HCT116 (cell line): Measurements from ENCODE around the gene ABCA1. TPM values are rescaled to one million over a fixed set of nuclear protein-coding genes. Genes with fewer than 3 reads are reported as not detected.

Source experiments
- ATAC-seq: fragments of 200-7000 bp; cut with Tn5 transposase; 2 replicates; pipeline ENCODE4 v1.9.1; 2020; ENCODE audit warnings: mild to moderate bottlenecking, moderate library complexity
- BruUV-seq: library from RNA; stranded (reverse); fragments of 400-500 nt; replicated peaks from 2 replicates; lab custom pipeline; 2021; lab: Mats Ljungman, UMichigan
- CTCF ChIA-PET: fragments of 300-600 bp; sonication (Branson Sonifier 250); formaldehyde crosslinking; loops from one replicate; lab custom pipeline; 2021; ENCODE audit warnings: antibody characterized with exemption; lab: Charles Lee
- POLR2A ChIA-PET: fragments of 300-600, 350-600 bp; sonication (Branson Sonifier 250); formaldehyde crosslinking; loops from one replicate; lab custom pipeline; 2021; ENCODE audit warnings: antibody characterized with exemption; lab: Charles Lee
- RAD21 ChIA-PET, 2 experiments: fragments of 300-600 bp; sonication (Branson Sonifier 250); formaldehyde crosslinking; loops; one replicate each; lab custom pipeline; 2023; ENCODE audit warnings: low total read pairs in 2 of 2; ENCODE audit not compliant: uncharacterized antibody in 2 of 2, unreplicated experiment in 2 of 2, low non-redundant PET in 1 of 2; lab: Charles Lee
- DNase-seq: peaks from one replicate; pipeline ENCODE4 v3.0.0-alpha.2; 2010; ENCODE audit warnings: low read depth, low spot score
- H2AFZ ChIP-seq: fragments of 200-600 bp; shearing (Covaris generic), sonication (generic); 2 replicates; pipeline ENCODE4 v1.6.1; 2017; ENCODE audit warnings: low read depth, mixed run types, mixed read lengths, antibody characterized with exemption, low read length; ENCODE audit not compliant: poor library complexity, severe bottlenecking
- H3K27ac ChIP-seq: 2 replicates; pipeline ENCODE4 v1.5.1; 2012; ENCODE audit warnings: low read depth, low read length
- H3K27me3 ChIP-seq: fragments of 200-600 bp; sonication (generic); 2 replicates; pipeline ENCODE4 v1.6.1; 2016; ENCODE audit warnings: mixed run types, low read length, mixed read lengths; ENCODE audit not compliant: insufficient read depth
- H3K36me3 ChIP-seq, 2 experiments: fragments of 200-500 bp in 1 of 2; fragments of 200-600 bp in 1 of 2; sonication (Bioruptor generic) in 1 of 2; sonication (generic) in 1 of 2; 2 replicates each; pipeline versions ENCODE4 v1.5.1 to v1.6.1; 2014 to 2016; ENCODE audit warnings: low read length in 2 of 2, inconsistent platforms in 1 of 2, mixed read lengths in 1 of 2, mixed run types in 1 of 2; ENCODE audit not compliant: insufficient read depth in 2 of 2, control insufficient read depth in 1 of 2
- H3K4me1 ChIP-seq, 2 experiments: fragments of 200-600 bp in 1 of 2; sonication (generic) in 1 of 2; 2 replicates each; pipeline versions ENCODE4 v1.5.1 to v1.6.1; 2012 to 2017; ENCODE audit warnings: low read length in 2 of 2, inconsistent platforms in 1 of 2, mild to moderate bottlenecking in 1 of 2, mixed read lengths in 1 of 2, mixed run types in 1 of 2, moderate library complexity in 1 of 2; ENCODE audit not compliant: insufficient read depth in 2 of 2, control insufficient read depth in 1 of 2
- H3K4me2 ChIP-seq: fragments of 200-600 bp; sonication (generic); 2 replicates; pipeline ENCODE4 v1.6.1; 2017; ENCODE audit warnings: mixed run types, low read length, mixed read lengths
- H3K4me3 ChIP-seq, 2 experiments: fragments of 200-600 bp in 1 of 2; sonication (generic) in 1 of 2; replicated peaks in 1 of 2; 2 replicates each; pipeline ENCODE4 v1.5.1; 2011 to 2016; ENCODE audit warnings: low read length in 2 of 2, control low read depth in 1 of 2, low read depth in 1 of 2, mild to moderate bottlenecking in 1 of 2, mixed read lengths in 1 of 2, mixed run types in 1 of 2
- H3K79me2 ChIP-seq: fragments of 200-600 bp; sonication (generic); 2 replicates; pipeline ENCODE4 v1.6.1; 2017; ENCODE audit warnings: mild to moderate bottlenecking, mixed run types, low read length, moderate library complexity, mixed read lengths; ENCODE audit not compliant: insufficient read depth
- H3K9ac ChIP-seq: fragments of 200-600 bp; sonication (generic); 2 replicates; pipeline ENCODE4 v1.6.1; 2016; ENCODE audit warnings: low read length, mixed read lengths
- H3K9me2 ChIP-seq: fragments of 200-600 bp; sonication (generic), shearing (Covaris generic); 2 replicates; pipeline ENCODE4 v1.6.1; 2017; ENCODE audit warnings: mixed run types, mild to moderate bottlenecking, moderate library complexity; ENCODE audit not compliant: insufficient read depth
- H3K9me3 ChIP-seq, 2 experiments: fragments of 200-500 bp in 1 of 2; fragments of 200-600 bp in 1 of 2; sonication (Bioruptor generic) in 1 of 2; sonication (generic) in 1 of 2; 2 replicates each; pipeline ENCODE4 v1.6.1; 2014 to 2017; ENCODE audit warnings: low read length in 2 of 2, mixed read lengths in 2 of 2, inconsistent platforms in 1 of 2, low read depth in 1 of 2, mild to moderate bottlenecking in 1 of 2, mixed run types in 1 of 2, moderate library complexity in 1 of 2; ENCODE audit not compliant: control insufficient read depth in 1 of 2, insufficient read depth in 1 of 2
- H4K20me1 ChIP-seq: fragments of 200-600 bp; sonication (generic), shearing (Covaris generic); 2 replicates; pipeline ENCODE4 v1.6.1; 2017; ENCODE audit warnings: mixed run types, mild to moderate bottlenecking, moderate library complexity; ENCODE audit not compliant: insufficient read depth
- CBX3 ChIP-seq: IDR thresholded peaks from 2 replicates; pipeline ENCODE4 v1.6.1; 2012; ENCODE audit warnings: low read depth
- CEBPB ChIP-seq: IDR thresholded peaks from 2 replicates; pipeline ENCODE4 v1.6.1; 2012; ENCODE audit warnings: low read depth
- EGR1 ChIP-seq: IDR thresholded peaks from 2 replicates; pipeline ENCODE4 v1.6.1; 2012; ENCODE audit warnings: low read depth
- EZH2 ChIP-seq: fragments of 200-600 bp; sonication (generic); IDR thresholded peaks from 2 replicates; pipeline ENCODE4 v1.6.1; 2017; ENCODE audit warnings: antibody characterized with exemption, mixed run types
- EZH2phosphoT487 ChIP-seq: fragments of 200-600 bp; IDR thresholded peaks from 2 replicates; pipeline ENCODE4 v1.6.1; 2018; ENCODE audit warnings: antibody characterized with exemption, borderline replicate concordance
- FOSL1 ChIP-seq: IDR thresholded peaks from 2 replicates; pipeline ENCODE4 v1.6.1; 2012; ENCODE audit warnings: low read depth
- POLR2A ChIP-seq: IDR thresholded peaks from 2 replicates; pipeline ENCODE4 v1.7.0; 2011; ENCODE audit warnings: borderline replicate concordance; ENCODE audit not compliant: insufficient read depth, insufficient read length; ENCODE audit errors: extremely low read depth
- SIN3A ChIP-seq: IDR thresholded peaks from 2 replicates; pipeline ENCODE4 v1.6.1; 2012; ENCODE audit warnings: low read depth
- SP1 ChIP-seq: IDR thresholded peaks from 2 replicates; pipeline ENCODE4 v1.6.1; 2012; ENCODE audit warnings: low read depth
- SRF ChIP-seq: IDR thresholded peaks from 2 replicates; pipeline ENCODE4 v1.6.1; 2012; ENCODE audit warnings: low read depth
- TCF7L2 ChIP-seq: IDR thresholded peaks from 2 replicates; pipeline ENCODE4 v1.7.0; 2011; ENCODE audit warnings: borderline replicate concordance, inconsistent platforms; ENCODE audit not compliant: insufficient read depth, insufficient read length; ENCODE audit errors: extremely low read depth
- YY1 ChIP-seq: IDR thresholded peaks from 2 replicates; pipeline ENCODE4 v1.6.1; 2011; ENCODE audit warnings: low read length, low read depth, moderate library complexity, mild to moderate bottlenecking; ENCODE audit not compliant: insufficient replicate concordance; ENCODE audit errors: extremely low read depth
- ZFX ChIP-seq: fragments of 450-650 bp; IDR thresholded peaks from 2 replicates; pipeline ENCODE4 v1.6.1; 2017
- ZNF274 ChIP-seq: fragments of 200-500 bp; sonication (Bioruptor generic); IDR thresholded peaks from 2 replicates; pipeline ENCODE4 v1.6.1; 2014; ENCODE audit warnings: mild to moderate bottlenecking, low read depth, low read length, inconsistent platforms
- intact Hi-C: fragments of 100-400 bp; cut with micrococcal nuclease; formaldehyde crosslinking; loops from 2 replicates; pipeline ENCODE4 v1.10.0; 2022
- total RNA-seq: library from RNA; stranded (reverse); gene quantifications from one replicate; pipeline ENCODE4 v1.2.1, GENCODE V29; 2021; ENCODE audit not compliant: unreplicated experiment
- TF ChIP-seq, protein P1 (sequence below): IDR thresholded peaks from 2 replicates; pipeline ENCODE4 v1.6.1; 2012
- TF ChIP-seq, protein P2 (sequence below): IDR thresholded peaks from 2 replicates; pipeline ENCODE4 v1.6.1; 2012; ENCODE audit warnings: low read depth
- TF ChIP-seq, protein P3 (sequence below): IDR thresholded peaks from 2 replicates; pipeline ENCODE4 v1.6.1; 2011; ENCODE audit warnings: mild to moderate bottlenecking, low read length, moderate library complexity; ENCODE audit not compliant: insufficient replicate concordance; ENCODE audit errors: extremely low read depth
- TF ChIP-seq, protein P4 (sequence below): IDR thresholded peaks from 2 replicates; pipeline ENCODE4 v1.6.1; 2012

Gene ABCA1
- total RNA-seq, 1 experiment from 2014 or later: 0.89 TPM

DNA sequence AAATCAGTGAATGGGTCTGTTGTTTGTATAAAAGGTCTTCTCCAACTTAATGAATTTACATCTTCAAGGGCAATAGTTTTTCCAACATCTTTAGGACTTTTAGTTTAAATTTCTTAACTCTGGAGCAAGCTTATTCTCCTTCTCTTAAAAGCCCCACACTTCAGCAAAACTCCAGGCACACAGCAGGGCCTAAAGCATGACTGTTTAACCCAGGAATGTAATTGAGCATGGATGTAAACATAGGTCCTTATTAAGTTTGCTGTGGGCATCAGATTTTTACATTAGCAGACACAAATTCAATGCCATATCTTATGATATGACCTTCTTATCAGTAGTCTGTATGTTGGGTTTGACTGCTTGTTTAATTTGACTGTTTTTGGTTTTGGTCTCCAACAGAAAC, 78.9 kb downstream of the ABCA1 start:
- Histone ChIP-seq H3K9me2 (no peaks in the 10 kb centered on the region), H3K9me3 (no peaks in the 10 kb centered on the region), H3K79me2 (no peaks in the 10 kb centered on the region), H3K27me3 (0 out of 2 replicates have a peak, but pooled peaks cover 4% of the 10 kb centered on the region), H3K9ac (no peak overlapping the region), H3K4me1 (no peaks in the 10 kb centered on the region), H3K36me3 (no peaks in the 10 kb centered on the region), H4K20me1 (no peaks in the 10 kb centered on the region), H3K27ac (no peak overlapping the region), H3K4me2 (no peak overlapping the region), H3K4me3 (no peak overlapping the region), H2AFZ (no peak overlapping the region)
- ATAC-seq: no peak
- DNase-seq: no peak
- TF ChIP-seq, protein P1, sequence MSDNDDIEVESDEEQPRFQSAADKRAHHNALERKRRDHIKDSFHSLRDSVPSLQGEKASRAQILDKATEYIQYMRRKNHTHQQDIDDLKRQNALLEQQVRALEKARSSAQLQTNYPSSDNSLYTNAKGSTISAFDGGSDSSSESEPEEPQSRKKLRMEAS: no peak
- no peak for TF ChIP-seq POLR2A
- no peak for TF ChIP-seq ZFX
- TF ChIP-seq ZNF274: no peak
- no peak for TF ChIP-seq TCF7L2
- TF ChIP-seq CBX3: no peak
- TF ChIP-seq, protein P2, sequence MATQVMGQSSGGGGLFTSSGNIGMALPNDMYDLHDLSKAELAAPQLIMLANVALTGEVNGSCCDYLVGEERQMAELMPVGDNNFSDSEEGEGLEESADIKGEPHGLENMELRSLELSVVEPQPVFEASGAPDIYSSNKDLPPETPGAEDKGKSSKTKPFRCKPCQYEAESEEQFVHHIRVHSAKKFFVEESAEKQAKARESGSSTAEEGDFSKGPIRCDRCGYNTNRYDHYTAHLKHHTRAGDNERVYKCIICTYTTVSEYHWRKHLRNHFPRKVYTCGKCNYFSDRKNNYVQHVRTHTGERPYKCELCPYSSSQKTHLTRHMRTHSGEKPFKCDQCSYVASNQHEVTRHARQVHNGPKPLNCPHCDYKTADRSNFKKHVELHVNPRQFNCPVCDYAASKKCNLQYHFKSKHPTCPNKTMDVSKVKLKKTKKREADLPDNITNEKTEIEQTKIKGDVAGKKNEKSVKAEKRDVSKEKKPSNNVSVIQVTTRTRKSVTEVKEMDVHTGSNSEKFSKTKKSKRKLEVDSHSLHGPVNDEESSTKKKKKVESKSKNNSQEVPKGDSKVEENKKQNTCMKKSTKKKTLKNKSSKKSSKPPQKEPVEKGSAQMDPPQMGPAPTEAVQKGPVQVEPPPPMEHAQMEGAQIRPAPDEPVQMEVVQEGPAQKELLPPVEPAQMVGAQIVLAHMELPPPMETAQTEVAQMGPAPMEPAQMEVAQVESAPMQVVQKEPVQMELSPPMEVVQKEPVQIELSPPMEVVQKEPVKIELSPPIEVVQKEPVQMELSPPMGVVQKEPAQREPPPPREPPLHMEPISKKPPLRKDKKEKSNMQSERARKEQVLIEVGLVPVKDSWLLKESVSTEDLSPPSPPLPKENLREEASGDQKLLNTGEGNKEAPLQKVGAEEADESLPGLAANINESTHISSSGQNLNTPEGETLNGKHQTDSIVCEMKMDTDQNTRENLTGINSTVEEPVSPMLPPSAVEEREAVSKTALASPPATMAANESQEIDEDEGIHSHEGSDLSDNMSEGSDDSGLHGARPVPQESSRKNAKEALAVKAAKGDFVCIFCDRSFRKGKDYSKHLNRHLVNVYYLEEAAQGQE: no peak
- TF ChIP-seq, protein P3, sequence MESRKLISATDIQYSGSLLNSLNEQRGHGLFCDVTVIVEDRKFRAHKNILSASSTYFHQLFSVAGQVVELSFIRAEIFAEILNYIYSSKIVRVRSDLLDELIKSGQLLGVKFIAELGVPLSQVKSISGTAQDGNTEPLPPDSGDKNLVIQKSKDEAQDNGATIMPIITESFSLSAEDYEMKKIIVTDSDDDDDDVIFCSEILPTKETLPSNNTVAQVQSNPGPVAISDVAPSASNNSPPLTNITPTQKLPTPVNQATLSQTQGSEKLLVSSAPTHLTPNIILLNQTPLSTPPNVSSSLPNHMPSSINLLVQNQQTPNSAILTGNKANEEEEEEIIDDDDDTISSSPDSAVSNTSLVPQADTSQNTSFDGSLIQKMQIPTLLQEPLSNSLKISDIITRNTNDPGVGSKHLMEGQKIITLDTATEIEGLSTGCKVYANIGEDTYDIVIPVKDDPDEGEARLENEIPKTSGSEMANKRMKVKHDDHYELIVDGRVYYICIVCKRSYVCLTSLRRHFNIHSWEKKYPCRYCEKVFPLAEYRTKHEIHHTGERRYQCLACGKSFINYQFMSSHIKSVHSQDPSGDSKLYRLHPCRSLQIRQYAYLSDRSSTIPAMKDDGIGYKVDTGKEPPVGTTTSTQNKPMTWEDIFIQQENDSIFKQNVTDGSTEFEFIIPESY: no peak
- no peak for TF ChIP-seq EZH2
- no peak for TF ChIP-seq SRF
- no peak for TF ChIP-seq SP1
- TF ChIP-seq SIN3A: no peak
- TF ChIP-seq, protein P4, sequence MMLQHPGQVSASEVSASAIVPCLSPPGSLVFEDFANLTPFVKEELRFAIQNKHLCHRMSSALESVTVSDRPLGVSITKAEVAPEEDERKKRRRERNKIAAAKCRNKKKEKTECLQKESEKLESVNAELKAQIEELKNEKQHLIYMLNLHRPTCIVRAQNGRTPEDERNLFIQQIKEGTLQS: no peak
- no peak for TF ChIP-seq YY1
- no peak for TF ChIP-seq CEBPB
- TF ChIP-seq EGR1: no peak
- no peak for TF ChIP-seq FOSL1
- no peak for TF ChIP-seq EZH2phosphoT487
- CTCF ChIA-PET: no interaction called here
- BruUV-seq: no TSS peak
- intact Hi-C loops: no loop called here
- RAD21 ChIA-PET: no interaction called here
- POLR2A ChIA-PET: no interaction called here
